ENCODE measurements around the gene NRIP1.

- TF ChIP-seq CTCF (IDR thresholded peaks at IDR 0.05 in 8 of 11, conservative IDR thresholded peaks at IDR 0.05 in 3 of 11), result no peak
- no peak for TF ChIP-seq POLR2A (IDR thresholded peaks at IDR 0.05)
- TF ChIP-seq POLR2AphosphoS5 (IDR thresholded peaks at IDR 0.05), result no peak
Measured at GRCh38 chr21:14972678-14973077, 92.1 kb downstream of the NRIP1 start.

All from spleen (tissue), 7 donors.